ENCODE results near the gene LILRA2. TPM values are rescaled to one million over a fixed set of nuclear protein-coding genes. Genes with fewer than 3 reads are reported as not detected.
"Not testable (repeated sequence)": the region's sequence is repeated elsewhere in the genome, so short reads cannot be mapped to it uniquely, and the experiment has no call there.

The LILRA2 gene
- total RNA-seq, 2 experiments from 2014 or later: not detected

DNA sequence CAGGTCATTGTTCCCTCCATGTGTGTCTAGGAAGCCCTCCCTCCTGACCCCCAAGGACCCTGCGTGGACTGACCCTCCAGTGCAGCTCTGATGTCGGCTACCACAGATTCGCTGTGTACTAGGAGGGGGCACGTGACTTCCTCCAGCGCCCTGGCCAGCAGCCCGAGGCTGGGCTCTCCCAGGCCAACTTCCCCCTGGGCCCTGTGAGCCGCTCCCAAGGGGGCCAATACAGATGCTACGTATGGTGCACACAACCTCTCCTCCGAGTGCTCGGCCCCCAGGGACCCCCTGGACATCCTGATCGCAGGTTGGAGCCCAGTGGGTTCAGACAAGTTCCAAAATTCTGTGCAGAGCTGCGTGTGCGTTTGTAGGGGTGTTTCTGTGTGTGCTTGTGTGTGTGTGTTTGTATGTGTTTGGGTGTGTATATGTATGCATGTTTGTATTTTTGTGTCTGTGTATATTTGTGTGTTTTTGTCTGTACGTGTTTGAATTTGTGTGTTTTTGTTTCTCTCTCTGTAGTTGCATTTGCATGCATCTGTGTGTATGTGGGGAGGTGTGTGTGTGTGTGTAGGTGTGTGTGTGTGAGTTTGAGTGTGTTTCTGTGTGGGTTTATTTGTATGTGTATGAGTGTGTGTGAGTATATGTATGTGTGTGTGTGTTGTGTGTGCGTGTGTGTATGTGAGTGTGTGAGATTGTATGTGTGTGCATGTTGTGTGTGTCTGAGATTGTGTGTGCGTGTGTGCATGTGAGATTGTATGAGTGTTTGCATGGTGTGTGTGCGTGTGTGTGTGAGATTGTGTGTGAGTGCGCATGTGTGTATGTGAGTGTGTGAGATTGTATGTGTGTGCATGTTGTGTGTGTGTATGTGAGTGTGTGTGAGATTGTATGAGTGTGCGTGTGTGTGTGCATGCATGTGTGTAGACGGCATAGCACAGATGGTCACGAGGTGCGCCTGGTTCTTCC lies 21.4 kb upstream of the LILRA2 start:
- DNase-seq (peak; percentile 15), ATAC-seq (no peak)
- ChIA-PET POLR2A (no interaction called here), CTCF (no interaction called here)
- no peaks in the 10 kb centered on the region for H3K9me3 Mint-ChIP-seq (ENCODE audit: insufficient read depth)
- H3K36me3 Mint-ChIP-seq (ENCODE audit: low read depth): no peaks in the 10 kb centered on the region
- no peak overlapping the region for H3K4me3 Mint-ChIP-seq
- H3K27me3 Mint-ChIP-seq (ENCODE audit: low read depth): peaks cover 11% of the 10 kb centered on the region
- peaks cover 12% of the 10 kb centered on the region for H3K4me1 Mint-ChIP-seq (ENCODE audit: low read depth)
- H3K27ac Mint-ChIP-seq: no peak overlapping the region

DNA sequence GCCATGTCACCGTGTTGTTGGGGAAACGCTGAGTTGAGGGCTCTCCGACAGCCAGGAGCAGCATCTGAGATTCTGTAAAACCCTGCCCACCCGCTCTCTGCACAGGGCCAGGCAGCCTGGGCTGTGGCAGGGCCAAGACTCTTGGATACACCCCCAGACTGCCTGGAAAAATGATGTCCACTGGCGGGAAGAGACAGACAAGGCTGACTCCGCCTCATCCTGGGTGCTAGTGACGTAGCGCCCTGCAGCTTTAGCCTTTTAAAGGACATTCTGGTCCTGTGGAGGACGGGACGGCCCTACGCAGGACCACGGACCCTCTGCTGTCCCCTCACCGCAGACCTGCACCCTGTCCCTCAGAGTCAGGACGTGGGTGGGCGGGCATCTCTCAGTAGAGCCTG lies 20.7 kb upstream of the LILRA2 start:
- no peak overlapping the region for H3K27ac Mint-ChIP-seq
- peak; percentile 16 for DNase-seq
- CTCF ChIA-PET: no interaction called here
- H3K36me3 Mint-ChIP-seq (ENCODE audit: low read depth): no peaks in the 10 kb centered on the region
- no peaks in the 10 kb centered on the region for H3K9me3 Mint-ChIP-seq (ENCODE audit: insufficient read depth)
- peaks cover 11% of the 10 kb centered on the region for H3K27me3 Mint-ChIP-seq (ENCODE audit: low read depth)
- peaks cover 12% of the 10 kb centered on the region for H3K4me1 Mint-ChIP-seq (ENCODE audit: low read depth)
- ATAC-seq: no peak
- POLR2A ChIA-PET: no interaction called here
- H3K4me3 Mint-ChIP-seq: no peak overlapping the region

DNA sequence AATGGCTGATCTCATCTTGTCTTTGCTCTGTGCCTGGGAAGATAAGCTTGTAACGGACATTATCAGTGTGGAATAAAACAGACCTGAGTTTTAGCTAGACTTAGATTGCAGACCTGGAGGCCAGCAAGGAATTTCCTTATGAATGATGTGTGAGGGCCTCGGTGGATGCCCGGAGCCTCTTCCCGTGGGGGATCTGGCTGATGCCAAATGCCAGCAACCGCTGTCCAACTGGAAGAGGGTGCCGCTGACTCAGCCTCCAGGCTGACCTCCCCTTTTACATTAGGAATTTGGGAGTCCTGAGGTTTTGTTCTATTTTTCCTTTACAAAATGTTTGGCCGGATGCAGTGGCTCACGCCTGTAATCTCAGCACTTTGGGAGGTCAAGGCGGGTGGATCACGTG lies 19.6 kb upstream of the LILRA2 start:
- Mint-ChIP-seq H3K4me1 (ENCODE audit: low read depth) (peaks cover 12% of the 10 kb centered on the region), H3K36me3 (ENCODE audit: low read depth) (no peaks in the 10 kb centered on the region), H3K9me3 (ENCODE audit: insufficient read depth) (no peaks in the 10 kb centered on the region), H3K27ac (no peak overlapping the region), H3K27me3 (ENCODE audit: low read depth) (peaks cover 15% of the 10 kb centered on the region), H3K4me3 (no peak overlapping the region)
- no peak for DNase-seq
- CTCF ChIA-PET: no interaction called here
- ATAC-seq: no peak
- POLR2A ChIA-PET: no interaction called here

GRCh38 chr19:54554896-54555295 lies 18.7 kb upstream of the LILRA2 start:
- no peaks in the 10 kb centered on the region for H3K9me3 Mint-ChIP-seq (ENCODE audit: insufficient read depth)
- H3K4me3 Mint-ChIP-seq: no peak overlapping the region
- ATAC-seq: no peak
- CTCF ChIA-PET: interaction anchor here (1.6 kb wide), 1 partner anchor 11 kb away, joined by 3 read pairs; no protein-coding TSS in a partner anchor
- H3K4me1 Mint-ChIP-seq (ENCODE audit: low read depth): peaks cover 12% of the 10 kb centered on the region
- no peak for DNase-seq
- POLR2A ChIA-PET: no interaction called here
- H3K36me3 Mint-ChIP-seq (ENCODE audit: low read depth): no peaks in the 10 kb centered on the region
- H3K27me3 Mint-ChIP-seq (ENCODE audit: low read depth): peaks cover 15% of the 10 kb centered on the region
- H3K27ac Mint-ChIP-seq: no peak overlapping the region

GRCh38 chr19:54556194-54556593 lies 17.4 kb upstream of the LILRA2 start:
- no peaks in the 10 kb centered on the region for H3K36me3 Mint-ChIP-seq (ENCODE audit: low read depth)
- no peak overlapping the region for H3K27ac Mint-ChIP-seq
- H3K9me3 Mint-ChIP-seq (ENCODE audit: insufficient read depth): no peaks in the 10 kb centered on the region
- H3K4me3 Mint-ChIP-seq: no peak overlapping the region
- peaks cover 12% of the 10 kb centered on the region for H3K27me3 Mint-ChIP-seq (ENCODE audit: low read depth)
- CTCF ChIA-PET: interaction anchor here (1.6 kb wide), 1 partner anchor 10 kb away, joined by 3 read pairs; no protein-coding TSS in a partner anchor
- DNase-seq: no peak
- ATAC-seq: no peak
- H3K4me1 Mint-ChIP-seq (ENCODE audit: low read depth): peaks cover 7% of the 10 kb centered on the region
- POLR2A ChIA-PET: no interaction called here

GRCh38 chr19:54558339-54558738 lies 15.3 kb upstream of the LILRA2 start:
- CTCF ChIA-PET: interaction anchor here (0.8 to 1.5 kb wide), 3 partner anchors 77 to 119 kb away, joined by 3 to 4 read pairs (median 3); no protein-coding TSS in a partner anchor
- no peaks in the 10 kb centered on the region for H3K36me3 Mint-ChIP-seq (ENCODE audit: low read depth)
- H3K27me3 Mint-ChIP-seq (ENCODE audit: low read depth): peaks cover 13% of the 10 kb centered on the region
- no peaks in the 10 kb centered on the region for H3K4me1 Mint-ChIP-seq (ENCODE audit: low read depth)
- DNase-seq: no peak
- no peak overlapping the region for H3K27ac Mint-ChIP-seq
- no peak for ATAC-seq
- H3K9me3 Mint-ChIP-seq (ENCODE audit: insufficient read depth): no peaks in the 10 kb centered on the region
- POLR2A ChIA-PET: no interaction called here
- no peak overlapping the region for H3K4me3 Mint-ChIP-seq

DNA sequence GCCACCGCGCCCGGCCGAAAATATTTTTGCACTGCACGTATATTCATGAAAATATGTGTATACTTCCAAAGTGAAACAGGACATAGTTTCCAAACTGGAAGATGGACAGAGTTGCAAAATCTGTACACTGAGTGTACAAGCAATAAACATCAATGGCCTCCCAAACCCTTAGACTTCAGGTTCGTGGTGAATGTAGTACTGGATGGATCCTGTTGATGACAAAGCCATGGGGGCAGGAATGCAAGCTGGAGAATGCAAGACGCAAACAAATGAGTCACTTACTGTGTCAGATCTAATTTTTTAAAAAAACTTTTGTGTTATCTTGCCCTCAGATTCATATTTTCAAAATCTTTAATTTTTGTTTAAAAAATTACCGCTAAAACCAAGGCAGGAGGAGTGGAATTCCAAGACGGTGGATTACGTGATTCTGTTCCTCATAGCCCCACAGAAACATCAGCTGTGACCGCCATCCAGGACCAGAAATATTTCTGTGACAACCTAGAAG lies 12.7 kb upstream of the LILRA2 start:
- DNase-seq: no peak
- POLR2A ChIA-PET: no interaction called here
- Mint-ChIP-seq H3K4me3 (no peak overlapping the region), H3K9me3 (ENCODE audit: insufficient read depth) (no peaks in the 10 kb centered on the region), H3K27me3 (ENCODE audit: low read depth) (peaks cover 19% of the 10 kb centered on the region), H3K4me1 (ENCODE audit: low read depth) (no peaks in the 10 kb centered on the region), H3K27ac (no peak overlapping the region), H3K36me3 (ENCODE audit: low read depth) (no peaks in the 10 kb centered on the region)
- CTCF ChIA-PET: no interaction called here
- no peak for ATAC-seq

DNA sequence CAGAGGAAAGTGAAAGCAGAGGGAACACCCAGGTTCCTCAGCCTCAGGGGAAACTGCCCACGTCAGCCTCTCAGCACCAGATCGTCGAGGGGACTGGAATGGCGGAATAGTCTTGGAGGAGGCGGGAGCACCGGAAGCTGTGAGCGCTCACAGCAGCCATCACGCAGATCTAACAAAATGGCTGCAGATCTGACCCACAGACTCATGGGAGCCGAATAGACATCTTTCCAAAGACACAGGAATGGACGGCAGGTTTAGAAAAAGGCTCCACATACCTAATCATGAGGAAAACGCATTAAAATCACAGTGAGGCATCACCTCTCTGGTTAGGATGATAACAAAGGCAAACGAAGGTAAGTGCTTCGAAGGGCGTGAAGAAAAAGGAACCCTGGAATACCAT lies 11.8 kb upstream of the LILRA2 start:
- Mint-ChIP-seq H3K4me1 (ENCODE audit: low read depth) (no peaks in the 10 kb centered on the region), H3K27ac (no peak overlapping the region), H3K36me3 (ENCODE audit: low read depth) (no peaks in the 10 kb centered on the region), H3K4me3 (no peak overlapping the region), H3K27me3 (ENCODE audit: low read depth) (peaks cover 23% of the 10 kb centered on the region), H3K9me3 (ENCODE audit: insufficient read depth) (no peaks in the 10 kb centered on the region)
- DNase-seq: no peak
- POLR2A ChIA-PET: no interaction called here
- CTCF ChIA-PET: no interaction called here
- ATAC-seq: no peak

DNA sequence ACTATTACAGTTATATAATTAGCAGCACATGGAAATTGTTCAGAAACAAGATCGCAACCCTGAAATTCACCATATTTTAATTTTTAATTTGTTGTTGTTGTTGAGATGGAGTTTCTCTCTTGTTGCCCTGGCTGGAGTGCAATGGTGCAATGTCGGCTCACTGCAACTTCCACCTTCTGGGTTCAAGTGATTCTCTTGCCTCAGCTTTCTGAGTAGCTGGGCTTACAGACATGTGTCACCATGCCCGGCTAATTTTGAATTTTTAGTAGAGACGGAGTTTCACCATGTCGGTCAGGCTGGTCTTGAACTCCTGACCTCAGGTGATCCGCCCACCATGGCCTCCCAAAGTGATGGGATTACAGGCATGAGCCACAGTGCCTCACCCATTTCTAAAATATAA lies 10.4 kb upstream of the LILRA2 start:
- H3K4me3 Mint-ChIP-seq; CTCF ChIA-PET; H3K9me3 Mint-ChIP-seq (ENCODE audit: insufficient read depth); H3K36me3 Mint-ChIP-seq (ENCODE audit: low read depth); H3K4me1 Mint-ChIP-seq (ENCODE audit: low read depth); H3K27ac Mint-ChIP-seq; DNase-seq; POLR2A ChIA-PET; ATAC-seq: not testable (repeated sequence)
- peaks cover 28% of the 10 kb centered on the region for H3K27me3 Mint-ChIP-seq (ENCODE audit: low read depth)

GRCh38 chr19:54570316-54570715 lies 3.3 kb upstream of the LILRA2 start:
- no peak overlapping the region for H3K4me3 Mint-ChIP-seq
- no peaks in the 10 kb centered on the region for H3K9me3 Mint-ChIP-seq (ENCODE audit: insufficient read depth)
- DNase-seq: no peak
- no peaks in the 10 kb centered on the region for H3K36me3 Mint-ChIP-seq (ENCODE audit: low read depth)
- H3K27ac Mint-ChIP-seq: no peak overlapping the region
- ATAC-seq: no peak
- POLR2A ChIA-PET: no interaction called here
- CTCF ChIA-PET: no interaction called here
- peaks cover 32% of the 10 kb centered on the region for H3K4me1 Mint-ChIP-seq (ENCODE audit: low read depth)
- H3K27me3 Mint-ChIP-seq (ENCODE audit: low read depth): peaks cover 42% of the 10 kb centered on the region

DNA sequence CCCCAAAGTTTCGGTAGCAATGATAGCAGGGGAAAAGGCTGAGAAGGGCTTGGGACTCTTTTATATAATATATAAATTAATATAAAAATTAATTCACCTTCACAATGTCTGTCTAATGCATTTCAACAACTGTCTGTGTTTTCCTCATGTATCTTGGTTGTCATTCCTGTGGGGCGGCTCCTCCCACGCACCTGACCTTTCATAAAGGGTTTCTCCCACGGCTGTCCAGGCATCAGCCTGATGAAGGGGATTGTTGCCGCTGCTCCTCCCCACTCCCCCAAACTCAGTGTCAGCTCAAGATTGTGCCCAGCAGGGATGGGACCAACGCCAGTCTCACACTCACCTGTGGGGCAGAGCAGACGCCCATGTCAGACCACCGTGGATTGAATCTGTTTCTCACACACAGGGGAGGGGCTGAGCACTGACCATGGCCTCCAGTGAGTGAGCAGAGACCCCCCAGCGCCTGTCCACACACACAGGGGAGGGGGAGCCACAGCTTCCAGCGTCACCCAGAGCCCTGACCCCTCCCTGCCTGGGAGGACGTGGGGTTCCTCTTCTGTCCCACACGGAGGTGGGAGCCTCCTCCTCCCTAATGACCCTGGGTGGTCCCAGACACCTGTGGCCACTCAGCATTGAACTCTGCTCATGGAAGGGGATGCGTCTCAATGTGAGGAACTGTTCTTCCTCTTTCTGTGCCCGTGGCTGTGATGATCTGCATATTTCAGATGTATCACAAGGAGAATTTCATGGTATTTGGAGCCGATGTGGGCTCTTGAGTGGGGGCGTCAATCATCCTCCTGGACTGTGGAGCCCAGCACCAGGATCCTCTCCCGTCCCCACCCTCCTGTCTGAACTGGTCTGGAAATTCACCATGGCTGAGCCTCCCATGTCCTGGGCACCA lies 1.6 kb upstream of the LILRA2 start:
- H3K9me3 Mint-ChIP-seq (ENCODE audit: insufficient read depth); DNase-seq; H3K36me3 Mint-ChIP-seq (ENCODE audit: low read depth); CTCF ChIA-PET; ATAC-seq; H3K27ac Mint-ChIP-seq; POLR2A ChIA-PET; H3K4me3 Mint-ChIP-seq: not testable (repeated sequence)
- Mint-ChIP-seq H3K27me3 (ENCODE audit: low read depth) (peaks cover 32% of the 10 kb centered on the region), H3K4me1 (ENCODE audit: low read depth) (peaks cover 32% of the 10 kb centered on the region)

Measured in activated CD8-positive, alpha-beta T cell treated with anti-CD3 and anti-CD28 coated beads, Interleukin-2, amount 10 ng/mL, durations not matched to agents 7 days and 5 days (primary cell).